ENCODE data around the gene CP.

Gene CP

DNA sequence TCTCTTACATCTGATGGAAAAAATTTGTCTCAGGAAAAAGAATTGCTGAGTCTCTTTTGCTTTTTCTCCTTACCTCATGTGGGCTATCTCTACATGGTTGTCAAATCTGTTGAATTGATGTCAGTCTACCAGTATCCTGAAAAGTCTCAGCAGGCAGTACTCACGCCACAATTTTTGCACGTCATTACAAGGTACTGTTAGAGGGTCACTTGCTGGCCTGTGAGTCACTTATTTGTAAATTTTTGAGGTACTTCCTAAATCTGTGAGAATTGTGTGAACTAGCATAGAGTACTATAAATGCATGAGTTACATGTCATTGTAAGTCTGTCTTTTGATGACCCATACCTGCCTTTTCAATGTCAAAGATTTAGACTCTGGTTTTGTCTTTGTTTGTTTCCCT is 76.3 kb downstream of the CP start:
- no peak for TF ChIP-seq CTCF (IDR thresholded peaks at IDR 0.05)

GRCh38 chr3:149142682-149143081 is 78.9 kb downstream of the CP start:
- TF ChIP-seq CTCF (IDR thresholded peaks at IDR 0.05): no peak

GRCh38 chr3:149134575-149134974 is 87.1 kb downstream of the CP start:
- TF ChIP-seq CTCF (IDR thresholded peaks at IDR 0.05): no peak

GRCh38 chr3:149131589-149131988 is 90.0 kb downstream of the CP start:
- TF ChIP-seq CTCF (IDR thresholded peaks at IDR 0.05): no peak

DNA sequence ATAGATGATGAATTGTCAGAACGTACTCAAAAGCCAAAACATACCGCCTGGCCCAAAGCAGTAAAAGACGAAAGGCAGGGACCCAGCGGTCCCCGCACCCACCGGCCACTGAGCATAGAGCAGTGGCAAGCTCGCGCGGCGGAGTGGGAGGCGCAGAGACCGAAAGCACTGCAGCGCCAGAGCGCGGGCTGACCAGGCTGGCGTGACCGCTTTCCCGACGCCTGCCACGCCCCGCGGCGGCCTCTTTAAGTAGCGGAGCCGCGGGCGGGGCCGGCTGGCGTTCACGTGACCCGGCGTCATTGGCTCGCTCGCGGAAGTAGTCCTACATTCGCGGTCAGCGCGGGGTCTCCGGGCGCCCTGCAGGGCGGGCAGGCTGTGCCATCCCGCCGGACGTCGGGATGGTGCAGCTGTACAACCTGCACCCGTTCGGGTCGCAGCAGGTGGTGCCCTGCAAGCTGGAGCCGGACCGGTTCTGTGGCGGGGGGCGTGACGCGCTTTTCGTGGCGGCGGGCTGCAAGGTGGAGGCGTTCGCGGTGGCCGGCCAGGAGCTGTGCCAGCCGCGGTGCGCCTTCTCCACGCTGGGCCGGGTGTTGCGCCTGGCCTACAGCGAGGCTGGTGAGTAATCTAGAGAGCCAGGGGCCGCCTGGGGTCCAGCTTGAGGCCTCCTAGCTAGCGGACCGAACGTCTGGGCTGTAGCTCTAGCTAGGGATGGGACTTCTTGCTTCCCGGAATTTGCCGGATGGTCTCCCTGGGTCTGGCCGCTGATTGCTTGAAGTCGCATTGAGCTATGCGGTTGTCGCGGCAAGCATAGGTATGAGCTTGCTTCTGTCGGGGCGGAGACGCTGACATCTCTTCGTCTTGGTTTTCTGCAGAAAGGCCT is 92.1 kb downstream of the CP start, which contains the start of gene HPS3:
TSS of gene HPS3 (plus strand) at position 313 of the 880 bp plus-strand sequence. CDS start at position 399, 86 bp downstream.
- TF ChIP-seq CTCF (IDR thresholded peaks at IDR 0.05): 0 out of 2 replicates have a peak, but pooled peaks have one; percentile 9

GRCh38 chr3:149128821-149129220 is 92.8 kb downstream of the CP start:
- no peak for TF ChIP-seq CTCF (IDR thresholded peaks at IDR 0.05)

GRCh38 chr3:149122721-149123578 is 98.7 kb downstream of the CP start:
- TF ChIP-seq CTCF (IDR thresholded peaks at IDR 0.05): no peak
